ENCODE measurements around the gene HPCAL4. TPM values are rescaled to one million over a fixed set of nuclear protein-coding genes. Genes with fewer than 3 reads are reported as not detected.
A peak's percentile ranks its signal among the peaks of the same experiment; 100 is the strongest.

Gene HPCAL4
- polyA plus RNA-seq, 4 donors: 0.48 to 1.7 (median 0.90) TPM

DNA sequence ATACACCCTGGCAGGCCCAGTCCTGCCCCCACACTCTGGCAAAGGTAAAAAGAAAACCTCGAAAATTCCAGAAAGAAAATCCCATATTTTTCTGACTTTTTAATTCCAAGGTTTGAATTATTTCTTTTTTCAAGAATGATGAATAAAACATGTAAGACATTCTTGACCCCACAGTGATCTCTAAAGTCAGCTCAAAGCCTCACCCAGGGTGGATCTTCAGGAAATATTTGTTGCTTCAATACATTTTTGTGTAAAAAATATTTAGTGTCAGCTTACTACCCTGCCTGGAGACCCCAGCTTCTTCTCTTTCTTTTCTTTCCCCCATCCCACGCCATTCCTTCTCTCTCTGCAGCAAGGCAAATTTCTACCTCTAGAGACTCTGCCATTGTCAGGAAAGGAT lies 12.3 kb downstream of the HPCAL4 start:
- no peak for DNase-seq (ENCODE audit: low read depth in 4 of 4, low spot score in 2 of 4)

DNA sequence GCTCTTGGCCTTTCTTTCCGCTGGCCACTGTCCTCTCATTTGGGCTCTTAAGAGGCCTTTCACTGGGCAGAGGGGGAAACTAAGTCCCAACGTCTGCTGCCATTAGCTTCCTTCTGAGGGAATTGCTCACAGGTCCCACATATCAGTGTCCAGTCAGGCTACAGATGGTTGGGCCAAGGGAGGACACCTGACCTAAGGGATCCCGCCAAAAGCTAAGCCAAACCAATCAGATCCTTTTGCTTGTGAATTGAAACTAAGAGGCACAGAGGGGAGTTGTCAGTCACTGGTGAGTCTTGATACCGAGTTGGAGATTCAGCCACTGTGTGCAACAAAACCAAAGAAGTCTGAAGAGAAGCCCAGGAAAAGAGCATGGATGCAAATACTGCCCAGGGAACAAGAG lies 13.6 kb downstream of the HPCAL4 start:
- no peak for DNase-seq (ENCODE audit: low read depth in 4 of 4, low spot score in 2 of 4)

DNA sequence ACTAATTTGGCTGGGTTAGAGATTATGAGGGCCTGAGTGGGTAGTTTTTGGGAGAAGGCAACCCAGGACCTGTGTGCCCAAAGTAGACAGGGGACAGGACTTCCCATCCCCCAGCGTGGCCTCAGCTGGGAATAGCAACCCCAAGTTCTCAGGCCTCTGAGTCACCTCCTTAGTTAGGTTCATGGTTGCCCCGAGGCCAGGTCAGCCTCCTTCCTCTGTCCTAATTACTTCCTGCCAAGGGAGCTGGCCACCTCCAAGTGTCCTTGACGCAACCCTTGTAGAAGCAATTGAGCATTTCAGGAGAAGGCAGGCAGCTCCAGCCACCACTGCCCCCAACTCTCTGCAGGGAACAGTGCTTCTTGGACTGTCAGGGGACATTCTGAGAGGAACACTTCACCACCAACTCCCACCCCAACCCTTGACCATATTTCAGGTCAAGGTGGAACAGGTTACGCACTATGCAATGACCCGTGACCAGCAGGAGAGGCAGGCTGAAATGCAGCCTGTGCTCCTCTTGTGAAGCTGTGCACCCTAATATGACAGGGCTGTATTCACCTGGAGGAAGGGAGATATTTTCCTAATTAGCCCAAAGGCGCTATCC lies 14.2 kb downstream of the HPCAL4 start:
- DNase-seq (ENCODE audit: low read depth in 4 of 4, low spot score in 2 of 4): no peak

DNA sequence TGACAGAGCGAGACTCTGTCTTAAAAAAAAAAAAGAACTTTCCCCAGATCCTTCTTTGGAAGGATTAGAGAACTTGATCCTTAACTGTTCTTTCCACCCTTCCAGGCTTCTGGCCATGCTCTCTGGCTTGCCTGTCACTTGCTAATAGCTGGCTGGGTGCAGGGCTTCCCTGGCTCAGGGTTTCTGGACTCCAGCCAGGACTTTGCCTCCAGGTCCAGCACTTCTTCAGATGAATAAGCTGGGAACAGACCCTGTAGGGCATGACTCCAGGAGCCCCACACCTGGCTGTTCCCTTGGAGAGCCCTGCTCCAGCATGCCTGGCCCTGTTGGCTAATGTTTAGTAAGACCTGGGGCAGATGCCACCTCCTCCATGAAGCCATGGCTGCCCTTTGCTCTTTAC lies 16.0 kb downstream of the HPCAL4 start:
- no peak for DNase-seq (ENCODE audit: low read depth in 4 of 4, low spot score in 2 of 4)

- DNase-seq (ENCODE audit: low read depth in 4 of 4, low spot score in 2 of 4): no peak
Measured at GRCh38 chr1:39673215-39673614, 18.0 kb downstream of the HPCAL4 start.

DNA sequence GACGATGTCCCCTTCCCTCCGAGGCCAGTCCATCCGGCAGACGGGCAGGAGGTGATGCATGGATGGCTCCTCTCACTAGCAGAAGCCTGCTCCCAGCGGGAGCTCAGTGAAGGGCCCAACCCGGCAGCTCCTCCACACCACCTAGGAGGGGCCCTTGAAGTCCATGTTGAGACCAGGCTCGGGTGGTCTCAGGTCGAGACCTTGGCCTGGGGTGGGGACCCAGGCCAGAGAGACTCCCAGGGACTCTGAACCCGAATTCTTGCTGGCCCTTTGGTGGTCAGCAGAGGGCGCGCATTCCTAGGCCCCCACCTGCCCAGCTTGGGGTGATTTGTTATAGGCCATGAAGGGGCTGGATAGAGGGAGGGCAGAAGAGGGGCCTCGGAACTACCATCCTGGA lies 18.7 kb downstream of the HPCAL4 start:
- DNase-seq (ENCODE audit: low read depth in 4 of 4, low spot score in 2 of 4): no peak

DNA sequence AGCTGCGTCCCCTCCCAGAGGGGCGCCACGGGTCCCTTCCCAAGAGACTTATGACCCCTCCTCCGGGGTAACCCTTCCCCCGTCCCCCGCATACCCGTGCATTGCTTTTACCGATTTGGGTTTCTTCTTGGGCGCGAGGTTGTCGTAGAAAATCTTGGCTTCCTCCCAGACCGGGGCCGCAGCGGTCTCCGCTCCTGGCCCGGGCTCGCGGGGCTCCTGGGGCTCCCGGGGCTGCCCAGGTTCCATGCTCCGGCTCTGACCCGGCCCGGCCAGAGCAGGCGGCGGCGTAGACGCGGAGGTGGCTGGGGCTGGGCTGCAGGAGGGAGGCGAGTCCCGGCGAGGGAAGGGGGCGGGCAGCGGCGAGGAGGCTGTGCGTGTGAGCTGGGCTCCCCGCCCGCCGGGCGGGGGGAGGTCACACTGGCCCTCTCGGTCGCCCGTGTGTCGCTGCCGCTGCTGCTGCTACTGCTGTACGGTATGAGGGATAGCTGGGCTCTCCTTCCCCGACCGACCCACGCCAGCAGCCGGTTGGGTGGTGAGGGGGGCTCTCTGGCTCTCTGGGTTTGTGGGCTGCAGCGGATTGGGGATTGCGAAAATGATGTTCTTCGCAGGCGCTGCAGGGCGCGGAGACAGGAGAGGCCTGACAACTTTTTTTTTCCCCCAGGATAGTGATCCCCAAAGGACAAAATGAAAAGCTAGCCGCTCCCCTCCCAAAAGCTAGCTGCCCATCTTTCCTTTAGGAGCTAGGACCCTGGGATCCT lies 19.3 kb downstream of the HPCAL4 start, which contains the start of gene NT5C1A:
Gene NT5C1A (minus strand): TSS at position 315 of the 758 bp plus-strand sequence. CDS start 69 bp downstream, at position 246.
- DNase-seq (ENCODE audit: low read depth in 4 of 4, low spot score in 2 of 4): no peak

DNA sequence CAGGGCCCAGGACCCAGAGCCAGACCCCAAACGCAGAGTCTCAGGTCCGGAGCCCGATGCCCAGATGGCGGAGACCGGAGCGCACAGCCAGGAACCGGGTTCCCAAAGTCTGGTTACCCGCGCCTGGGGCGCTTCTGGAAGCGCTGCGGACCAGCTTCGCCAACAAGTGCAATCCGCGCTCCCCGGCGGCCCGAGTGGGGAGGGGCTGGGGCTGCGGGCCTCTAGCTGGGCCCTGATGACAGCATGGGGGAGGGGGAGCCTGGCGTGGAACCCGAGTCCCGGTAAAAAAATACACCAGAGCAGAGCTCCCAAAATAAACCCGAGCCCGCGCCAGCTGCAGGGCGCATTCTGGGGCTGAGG lies 19.8 kb downstream of the HPCAL4 start:
- DNase-seq (ENCODE audit: low read depth in 4 of 4, low spot score in 2 of 4): no peak

DNA sequence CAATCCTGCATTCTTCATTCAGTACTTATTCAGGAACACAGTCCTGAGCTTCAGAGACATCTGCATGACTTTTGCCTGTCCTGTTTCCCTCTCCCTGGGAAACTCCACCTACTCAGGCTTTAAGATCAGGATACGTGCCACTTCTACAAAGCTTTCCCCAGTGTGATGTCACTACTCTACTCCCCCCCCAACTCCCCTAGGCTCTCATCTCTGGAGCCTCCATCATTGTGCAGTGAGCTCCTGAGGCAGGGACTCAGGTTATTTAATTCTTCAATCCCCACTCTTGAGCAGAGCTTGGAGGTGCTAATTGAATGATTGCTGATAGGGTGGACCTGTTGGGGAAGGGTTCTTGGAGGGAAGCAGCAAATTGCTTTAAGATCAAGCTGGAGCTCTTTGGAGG lies 20.5 kb downstream of the HPCAL4 start:
- no peak for DNase-seq (ENCODE audit: low read depth in 4 of 4, low spot score in 2 of 4)

DNA sequence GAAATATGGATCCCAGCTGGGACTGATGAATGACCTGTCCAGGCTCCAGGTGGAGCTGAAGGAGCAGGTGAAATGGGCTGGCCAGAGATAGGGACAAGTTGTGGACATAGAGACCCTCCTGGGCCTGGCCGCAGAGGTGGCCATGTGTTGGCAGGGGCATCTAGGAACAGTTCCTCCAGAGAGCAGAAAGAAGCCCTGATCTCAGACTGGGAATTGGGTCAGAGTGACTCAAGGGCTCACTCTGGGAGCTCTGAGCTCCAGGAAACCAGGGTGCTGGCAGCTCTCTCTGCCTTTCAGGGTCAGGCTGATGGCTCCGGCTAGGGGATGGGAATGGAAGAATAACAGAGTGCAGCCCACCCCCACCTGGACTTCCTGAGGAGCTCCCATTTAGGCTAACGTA lies 22.3 kb downstream of the HPCAL4 start:
- no peak for DNase-seq (ENCODE audit: low read depth in 4 of 4, low spot score in 2 of 4)

GRCh38 chr1:39668111-39668510 lies 23.1 kb downstream of the HPCAL4 start:
- no peak for DNase-seq (ENCODE audit: low read depth in 4 of 4, low spot score in 2 of 4)

GRCh38 chr1:39666772-39667171 lies 24.5 kb downstream of the HPCAL4 start:
- DNase-seq (ENCODE audit: low read depth in 4 of 4, low spot score in 2 of 4): no peak

GRCh38 chr1:39663559-39663958 lies 27.7 kb downstream of the HPCAL4 start:
- DNase-seq (ENCODE audit: low read depth in 4 of 4, low spot score in 2 of 4): no peak

DNA sequence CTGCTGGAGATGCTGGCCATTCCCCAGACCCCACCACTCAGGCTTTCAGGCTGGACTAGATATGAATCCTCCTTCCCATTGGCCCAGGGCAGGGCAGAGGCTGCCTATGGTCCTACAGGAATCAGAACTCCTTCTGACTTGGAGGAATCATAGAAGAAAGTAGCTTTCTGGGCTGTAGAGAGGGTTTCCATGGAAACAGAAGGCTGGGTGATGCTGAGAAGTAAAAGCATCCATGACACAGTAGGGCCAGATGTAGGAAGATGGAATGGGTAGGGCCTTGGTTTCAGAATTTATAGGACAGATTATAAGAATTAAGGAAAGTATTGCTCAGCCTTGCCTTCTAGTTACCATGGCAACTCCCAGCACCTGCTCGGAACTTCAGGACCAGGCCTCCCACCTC lies 28.4 kb downstream of the HPCAL4 start:
- no peak for DNase-seq (ENCODE audit: low read depth in 4 of 4, low spot score in 2 of 4)

DNA sequence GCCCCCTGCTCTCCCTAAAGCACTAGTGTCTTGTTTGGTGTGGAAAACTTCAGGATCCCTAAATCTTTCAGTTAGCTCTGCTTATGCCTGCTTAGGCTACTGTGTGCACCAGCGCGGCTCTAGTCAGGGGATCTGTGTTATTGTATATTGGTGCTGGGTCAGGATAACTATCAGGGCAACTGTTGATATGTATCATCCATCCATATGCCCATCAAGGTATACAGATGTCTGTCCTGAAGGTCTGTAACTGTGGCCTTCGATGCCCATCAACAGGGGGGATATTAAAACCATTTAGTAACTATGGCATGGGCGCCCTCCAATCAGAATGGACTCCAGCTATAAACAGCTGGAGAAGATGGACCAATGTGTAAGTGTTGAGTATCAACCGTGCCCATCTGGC lies 31.7 kb downstream of the HPCAL4 start:
- no peak for DNase-seq (ENCODE audit: low read depth in 4 of 4, low spot score in 2 of 4)

DNA sequence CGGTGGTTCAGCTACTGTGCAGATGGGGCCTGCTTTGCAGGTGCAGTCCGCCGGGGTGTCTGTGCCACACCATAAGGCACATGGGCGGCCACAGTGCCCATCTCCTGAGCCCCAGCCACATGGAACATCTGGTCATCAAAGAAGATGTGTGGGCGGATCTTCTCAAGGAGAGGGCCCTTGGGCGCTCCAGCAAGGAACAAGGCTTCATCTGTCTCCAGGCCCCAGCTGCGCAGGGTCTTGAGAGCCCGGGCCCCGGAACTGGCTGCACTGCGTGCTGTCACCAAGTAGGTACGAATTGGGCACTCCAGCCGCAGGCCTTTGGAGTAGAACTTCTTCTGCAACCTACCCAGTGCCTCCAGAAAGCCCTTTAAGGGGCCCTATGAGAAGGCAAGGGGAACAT lies 32.1 kb downstream of the HPCAL4 start:
- DNase-seq (ENCODE audit: low read depth in 4 of 4, low spot score in 2 of 4): no peak

GRCh38 chr1:39657923-39658485 lies 33.2 kb downstream of the HPCAL4 start:
- peak in 1 of 4 donors; percentile 64 for DNase-seq (ENCODE audit: low read depth in 4 of 4, low spot score in 2 of 4)

- DNase-seq (ENCODE audit: low read depth in 4 of 4, low spot score in 2 of 4): no peak
Measured at GRCh38 chr1:39657402-39657801, 33.8 kb downstream of the HPCAL4 start.

DNA sequence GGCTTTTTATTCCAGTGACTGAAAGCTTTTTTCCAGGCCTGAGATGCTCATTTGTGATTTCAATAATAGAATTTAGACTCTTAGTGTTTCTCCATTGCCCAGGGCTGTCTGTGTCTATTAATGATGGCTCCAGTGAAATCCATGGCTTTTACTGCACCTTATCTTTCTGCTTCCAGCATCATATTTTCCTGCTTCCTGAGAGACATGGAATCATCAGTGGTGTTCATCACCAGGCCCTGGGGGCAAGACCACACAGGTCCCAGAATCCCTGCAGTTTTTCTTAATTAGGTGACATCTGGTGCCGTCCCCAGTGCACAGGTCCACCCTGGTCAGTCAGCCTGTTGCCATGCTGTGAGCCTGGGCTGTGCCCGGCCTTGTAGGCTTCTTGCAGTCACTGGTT lies 34.8 kb downstream of the HPCAL4 start:
- DNase-seq (ENCODE audit: low read depth in 4 of 4, low spot score in 2 of 4): no peak

GRCh38 chr1:39655578-39656268 lies 35.5 kb downstream of the HPCAL4 start:
- no peak for DNase-seq (ENCODE audit: low read depth in 4 of 4, low spot score in 2 of 4)

DNA sequence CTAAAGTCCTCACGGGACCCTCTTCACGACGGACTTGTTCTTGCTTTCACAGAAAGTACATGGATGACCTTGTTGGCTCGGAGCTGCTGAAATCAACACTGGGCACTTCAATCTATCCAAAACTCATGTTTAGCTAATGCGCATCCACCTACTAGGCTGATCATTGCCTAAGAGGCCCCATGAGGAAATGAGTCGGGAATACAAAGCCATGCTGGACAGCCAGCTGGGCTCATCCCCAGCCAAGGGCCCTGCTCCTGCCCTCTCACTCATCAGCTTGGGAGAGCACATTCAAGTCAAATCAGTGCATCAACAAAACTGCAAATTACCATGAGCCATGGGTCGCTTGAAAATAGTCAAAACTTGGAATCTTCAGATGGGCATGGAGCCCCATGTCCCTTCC lies 36.9 kb downstream of the HPCAL4 start:
- DNase-seq (ENCODE audit: low read depth in 4 of 4, low spot score in 2 of 4): no peak
